ENCODE results near the gene PRM1. TPM values are rescaled to one million over a fixed set of nuclear protein-coding genes. Genes with fewer than 3 reads are reported as not detected.

The PRM1 gene
- total RNA-seq, 1 donor from 2014 or later, result not detected

- Histone ChIP-seq H3K36me3 (ENCODE audit: control insufficient read depth in 3 of 3, insufficient read depth in 3 of 3, low read length in 3 of 3) (no peaks in the 10 kb centered on the region), H3K27ac (ENCODE audit: low read depth, low read length) (no peak overlapping the region), H3K4me3 (ENCODE audit: low read length in 3 of 3) (no peak overlapping the region), H3K9ac (ENCODE audit: low read depth in 1 of 3, low read length in 3 of 3) (no peak overlapping the region), H3K9me3 (ENCODE audit: control insufficient read depth in 3 of 3, low read length in 3 of 3) (no peaks in the 10 kb centered on the region), H3K4me1 (ENCODE audit: control insufficient read depth in 3 of 3, insufficient read depth in 3 of 3, low read length in 3 of 3) (peaks cover 16 to 22% (median 19%) of the 10 kb centered on the region in 3 donors), H3K27me3 (ENCODE audit: control insufficient read depth in 3 of 3, insufficient read depth in 3 of 3, low read length in 3 of 3) (no peaks in the 10 kb centered on the region)
These were observed 44.4 kb upstream of the PRM1 start for GRCh38 chr16:11325404-11326083.

GRCh38 chr16:11323551-11324336 lies 42.6 kb upstream of the PRM1 start:
- no peaks in the 10 kb centered on the region for H3K36me3 ChIP-seq (ENCODE audit: control insufficient read depth in 3 of 3, insufficient read depth in 3 of 3, low read length in 3 of 3)
- no peak overlapping the region for H3K9ac ChIP-seq (ENCODE audit: low read depth in 1 of 3, low read length in 3 of 3)
- no peaks in the 10 kb centered on the region for H3K9me3 ChIP-seq (ENCODE audit: control insufficient read depth in 3 of 3, low read length in 3 of 3)
- peaks cover 14 to 19% (median 16%) of the 10 kb centered on the region in 3 donors for H3K4me1 ChIP-seq (ENCODE audit: control insufficient read depth in 3 of 3, insufficient read depth in 3 of 3, low read length in 3 of 3)
- no peak overlapping the region for H3K27ac ChIP-seq (ENCODE audit: low read depth, low read length)
- H3K27me3 ChIP-seq (ENCODE audit: control insufficient read depth in 3 of 3, insufficient read depth in 3 of 3, low read length in 3 of 3), result no peaks in the 10 kb centered on the region
- no peak overlapping the region for H3K4me3 ChIP-seq (ENCODE audit: low read length in 3 of 3)

GRCh38 chr16:11322823-11323222 lies 41.7 kb upstream of the PRM1 start:
- no peak overlapping the region for H3K27ac ChIP-seq (ENCODE audit: low read depth, low read length)
- no peaks in the 10 kb centered on the region for H3K27me3 ChIP-seq (ENCODE audit: control insufficient read depth in 3 of 3, insufficient read depth in 3 of 3, low read length in 3 of 3)
- H3K36me3 ChIP-seq (ENCODE audit: control insufficient read depth in 3 of 3, insufficient read depth in 3 of 3, low read length in 3 of 3), result no peaks in the 10 kb centered on the region
- H3K9ac ChIP-seq (ENCODE audit: low read depth in 1 of 3, low read length in 3 of 3), result no peak overlapping the region
- H3K4me1 ChIP-seq (ENCODE audit: control insufficient read depth in 3 of 3, insufficient read depth in 3 of 3, low read length in 3 of 3), result peaks cover 4 to 11% (median 10%) of the 10 kb centered on the region in 3 donors
- no peaks in the 10 kb centered on the region for H3K9me3 ChIP-seq (ENCODE audit: control insufficient read depth in 3 of 3, low read length in 3 of 3)
- H3K4me3 ChIP-seq (ENCODE audit: low read length in 3 of 3), result no peak overlapping the region

- Histone ChIP-seq H3K4me3 (ENCODE audit: low read length in 3 of 3) (no peak overlapping the region), H3K9me3 (ENCODE audit: control insufficient read depth in 3 of 3, low read length in 3 of 3) (no peaks in the 10 kb centered on the region), H3K27ac (ENCODE audit: low read depth, low read length) (no peak overlapping the region), H3K4me1 (ENCODE audit: control insufficient read depth in 3 of 3, insufficient read depth in 3 of 3, low read length in 3 of 3) (peaks cover 4 to 11% (median 7%) of the 10 kb centered on the region in 3 donors), H3K9ac (ENCODE audit: low read depth in 1 of 3, low read length in 3 of 3) (no peak overlapping the region), H3K27me3 (ENCODE audit: control insufficient read depth in 3 of 3, insufficient read depth in 3 of 3, low read length in 3 of 3) (peaks cover 0 to under 1% (median 0%) of the 10 kb centered on the region in 3 donors), H3K36me3 (ENCODE audit: control insufficient read depth in 3 of 3, insufficient read depth in 3 of 3, low read length in 3 of 3) (no peaks in the 10 kb centered on the region)
These were observed 40.5 kb upstream of the PRM1 start for GRCh38 chr16:11321662-11322061.

- H3K9me3 ChIP-seq (ENCODE audit: control insufficient read depth in 3 of 3, low read length in 3 of 3), result no peaks in the 10 kb centered on the region
- no peak overlapping the region for H3K27ac ChIP-seq (ENCODE audit: low read depth, low read length)
- H3K27me3 ChIP-seq (ENCODE audit: control insufficient read depth in 3 of 3, insufficient read depth in 3 of 3, low read length in 3 of 3), result peaks cover 0 to 7% (median 0%) of the 10 kb centered on the region in 3 donors
- no peaks in the 10 kb centered on the region for H3K36me3 ChIP-seq (ENCODE audit: control insufficient read depth in 3 of 3, insufficient read depth in 3 of 3, low read length in 3 of 3)
- H3K4me3 ChIP-seq (ENCODE audit: low read length in 3 of 3), result no peak overlapping the region
- no peak overlapping the region for H3K9ac ChIP-seq (ENCODE audit: low read depth in 1 of 3, low read length in 3 of 3)
- H3K4me1 ChIP-seq (ENCODE audit: control insufficient read depth in 3 of 3, insufficient read depth in 3 of 3, low read length in 3 of 3), result no peaks in the 10 kb centered on the region
These were observed 39.0 kb upstream of the PRM1 start for GRCh38 chr16:11320170-11320569.

- no peaks in the 10 kb centered on the region for H3K4me1 ChIP-seq (ENCODE audit: control insufficient read depth in 3 of 3, insufficient read depth in 3 of 3, low read length in 3 of 3)
- no peaks in the 10 kb centered on the region for H3K36me3 ChIP-seq (ENCODE audit: control insufficient read depth in 3 of 3, insufficient read depth in 3 of 3, low read length in 3 of 3)
- no peak overlapping the region for H3K27ac ChIP-seq (ENCODE audit: low read depth, low read length)
- H3K9me3 ChIP-seq (ENCODE audit: control insufficient read depth in 3 of 3, low read length in 3 of 3), result no peaks in the 10 kb centered on the region
- no peak overlapping the region for H3K9ac ChIP-seq (ENCODE audit: low read depth in 1 of 3, low read length in 3 of 3)
- H3K4me3 ChIP-seq (ENCODE audit: low read length in 3 of 3), result no peak overlapping the region
- H3K27me3 ChIP-seq (ENCODE audit: control insufficient read depth in 3 of 3, insufficient read depth in 3 of 3, low read length in 3 of 3), result peaks cover 0 to 7% (median 0%) of the 10 kb centered on the region in 3 donors
These were observed 38.5 kb upstream of the PRM1 start for GRCh38 chr16:11319529-11320146.

GRCh38 chr16:11318817-11319216 lies 37.7 kb upstream of the PRM1 start:
- no peaks in the 10 kb centered on the region for H3K36me3 ChIP-seq (ENCODE audit: control insufficient read depth in 3 of 3, insufficient read depth in 3 of 3, low read length in 3 of 3)
- H3K27me3 ChIP-seq (ENCODE audit: control insufficient read depth in 3 of 3, insufficient read depth in 3 of 3, low read length in 3 of 3), result peaks cover 0 to 7% (median 0%) of the 10 kb centered on the region in 3 donors
- no peaks in the 10 kb centered on the region for H3K4me1 ChIP-seq (ENCODE audit: control insufficient read depth in 3 of 3, insufficient read depth in 3 of 3, low read length in 3 of 3)
- no peak overlapping the region for H3K27ac ChIP-seq (ENCODE audit: low read depth, low read length)
- no peak overlapping the region for H3K4me3 ChIP-seq (ENCODE audit: low read length in 3 of 3)
- H3K9ac ChIP-seq (ENCODE audit: low read depth in 1 of 3, low read length in 3 of 3), result no peak overlapping the region
- no peaks in the 10 kb centered on the region for H3K9me3 ChIP-seq (ENCODE audit: control insufficient read depth in 3 of 3, low read length in 3 of 3)

GRCh38 chr16:11316331-11317015 lies 35.3 kb upstream of the PRM1 start:
- no peak overlapping the region for H3K4me3 ChIP-seq (ENCODE audit: low read length in 3 of 3)
- H3K27me3 ChIP-seq (ENCODE audit: control insufficient read depth in 3 of 3, insufficient read depth in 3 of 3, low read length in 3 of 3), result peaks cover 0 to 7% (median 0%) of the 10 kb centered on the region in 3 donors
- H3K4me1 ChIP-seq (ENCODE audit: control insufficient read depth in 3 of 3, insufficient read depth in 3 of 3, low read length in 3 of 3), result peaks cover 0 to 3% (median 0%) of the 10 kb centered on the region in 3 donors
- H3K27ac ChIP-seq (ENCODE audit: low read depth, low read length), result no peak overlapping the region
- H3K36me3 ChIP-seq (ENCODE audit: control insufficient read depth in 3 of 3, insufficient read depth in 3 of 3, low read length in 3 of 3), result no peaks in the 10 kb centered on the region
- H3K9ac ChIP-seq (ENCODE audit: low read depth in 1 of 3, low read length in 3 of 3), result no peak overlapping the region
- no peaks in the 10 kb centered on the region for H3K9me3 ChIP-seq (ENCODE audit: control insufficient read depth in 3 of 3, low read length in 3 of 3)

GRCh38 chr16:11315510-11315909 lies 34.4 kb upstream of the PRM1 start:
- Histone ChIP-seq H3K27me3 (ENCODE audit: control insufficient read depth in 3 of 3, insufficient read depth in 3 of 3, low read length in 3 of 3) (peaks cover 0 to 7% (median 0%) of the 10 kb centered on the region in 3 donors), H3K9me3 (ENCODE audit: control insufficient read depth in 3 of 3, low read length in 3 of 3) (no peaks in the 10 kb centered on the region), H3K4me1 (ENCODE audit: control insufficient read depth in 3 of 3, insufficient read depth in 3 of 3, low read length in 3 of 3) (peaks cover 0 to 3% (median 0%) of the 10 kb centered on the region in 3 donors), H3K9ac (ENCODE audit: low read depth in 1 of 3, low read length in 3 of 3) (no peak overlapping the region), H3K4me3 (ENCODE audit: low read length in 3 of 3) (no peak overlapping the region), H3K27ac (ENCODE audit: low read depth, low read length) (no peak overlapping the region), H3K36me3 (ENCODE audit: control insufficient read depth in 3 of 3, insufficient read depth in 3 of 3, low read length in 3 of 3) (no peaks in the 10 kb centered on the region)

All from skeletal muscle tissue (tissue), 4 donors.